ENCODE results near the gene FGD6.

The FGD6 gene

DNA sequence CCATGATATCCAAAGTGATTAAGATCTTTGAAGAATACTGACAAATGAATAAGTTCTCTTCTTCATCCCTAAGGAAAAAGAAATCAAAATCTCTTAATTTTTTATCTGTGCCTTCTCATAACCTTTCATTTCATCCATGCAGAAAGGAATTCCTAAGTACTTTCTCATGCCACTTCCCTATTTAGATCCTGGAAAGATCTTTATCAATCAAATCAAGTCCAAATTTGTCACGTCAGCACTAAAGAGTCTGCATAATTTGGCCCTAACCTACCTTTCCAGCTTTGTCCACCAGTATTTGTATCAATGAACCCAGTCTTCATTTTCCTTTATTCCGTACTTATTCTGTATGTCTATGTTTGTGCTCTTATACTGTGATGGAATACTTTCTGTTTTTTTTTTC lies 41.5 kb upstream of the FGD6 start:
- no peak for DNase-seq (ENCODE audit: low read depth, low spot score)
- H3K4me3 ChIP-seq (ENCODE audit: low read depth, low read length), result no peak overlapping the region
- CTCF ChIA-PET, result no interaction called here
- TF ChIP-seq, protein P1, sequence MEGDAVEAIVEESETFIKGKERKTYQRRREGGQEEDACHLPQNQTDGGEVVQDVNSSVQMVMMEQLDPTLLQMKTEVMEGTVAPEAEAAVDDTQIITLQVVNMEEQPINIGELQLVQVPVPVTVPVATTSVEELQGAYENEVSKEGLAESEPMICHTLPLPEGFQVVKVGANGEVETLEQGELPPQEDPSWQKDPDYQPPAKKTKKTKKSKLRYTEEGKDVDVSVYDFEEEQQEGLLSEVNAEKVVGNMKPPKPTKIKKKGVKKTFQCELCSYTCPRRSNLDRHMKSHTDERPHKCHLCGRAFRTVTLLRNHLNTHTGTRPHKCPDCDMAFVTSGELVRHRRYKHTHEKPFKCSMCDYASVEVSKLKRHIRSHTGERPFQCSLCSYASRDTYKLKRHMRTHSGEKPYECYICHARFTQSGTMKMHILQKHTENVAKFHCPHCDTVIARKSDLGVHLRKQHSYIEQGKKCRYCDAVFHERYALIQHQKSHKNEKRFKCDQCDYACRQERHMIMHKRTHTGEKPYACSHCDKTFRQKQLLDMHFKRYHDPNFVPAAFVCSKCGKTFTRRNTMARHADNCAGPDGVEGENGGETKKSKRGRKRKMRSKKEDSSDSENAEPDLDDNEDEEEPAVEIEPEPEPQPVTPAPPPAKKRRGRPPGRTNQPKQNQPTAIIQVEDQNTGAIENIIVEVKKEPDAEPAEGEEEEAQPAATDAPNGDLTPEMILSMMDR (IDR thresholded peaks at IDR 0.05; ENCODE audit: insufficient read depth, low read length, missing control alignments), result no peak
- POLR2A ChIA-PET, result no interaction called here

DNA sequence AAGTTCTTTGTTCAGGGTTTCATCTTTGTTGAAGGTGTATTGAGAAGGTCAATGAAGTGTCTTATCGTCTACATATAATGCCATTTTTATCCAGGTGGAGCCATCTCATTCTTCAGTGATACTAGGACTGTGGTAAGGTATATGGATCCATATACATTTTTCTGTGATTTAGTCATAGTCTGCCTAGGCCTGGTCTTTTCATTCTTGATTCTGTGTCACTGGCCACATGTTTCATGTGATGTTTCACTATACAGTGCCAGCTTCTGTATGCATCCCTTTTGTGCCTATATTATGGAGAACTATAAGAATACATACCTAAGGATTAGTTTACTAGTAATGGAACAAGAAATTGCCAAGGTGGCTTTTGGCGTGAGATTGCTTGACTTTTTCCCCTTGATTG lies 40.9 kb upstream of the FGD6 start:
- DNase-seq (ENCODE audit: low read depth, low spot score), result no peak
- POLR2A ChIA-PET, result no interaction called here
- TF ChIP-seq, protein P1 (IDR thresholded peaks at IDR 0.05; ENCODE audit: insufficient read depth, low read length, missing control alignments), result no peak
- CTCF ChIA-PET, result no interaction called here
- H3K4me3 ChIP-seq (ENCODE audit: low read depth, low read length), result no peak overlapping the region

DNA sequence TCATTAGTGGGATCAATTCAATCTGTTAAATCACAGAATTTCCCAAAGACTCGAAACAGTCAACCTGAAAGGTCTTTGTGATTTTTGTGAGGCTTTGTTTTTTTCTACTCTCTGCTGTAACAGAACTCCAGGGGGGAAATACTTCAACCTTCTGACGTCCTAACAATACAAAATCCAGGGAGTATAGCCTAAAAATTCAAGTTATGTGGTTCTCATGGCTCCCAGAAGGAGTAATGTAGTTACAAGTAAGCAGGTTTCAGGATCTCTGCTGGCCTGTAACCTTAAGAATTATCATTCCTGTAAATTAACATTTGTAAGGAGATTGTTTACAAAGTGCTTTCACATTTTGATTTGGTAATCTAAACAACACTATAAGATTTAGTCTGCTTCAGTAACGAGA lies 40.3 kb upstream of the FGD6 start:
- ChIA-PET POLR2A (no interaction called here), CTCF (no interaction called here)
- DNase-seq (ENCODE audit: low read depth, low spot score), result no peak
- no peak overlapping the region for H3K4me3 ChIP-seq (ENCODE audit: low read depth, low read length)
- TF ChIP-seq, protein P1 (IDR thresholded peaks at IDR 0.05; ENCODE audit: insufficient read depth, low read length, missing control alignments), result no peak

DNA sequence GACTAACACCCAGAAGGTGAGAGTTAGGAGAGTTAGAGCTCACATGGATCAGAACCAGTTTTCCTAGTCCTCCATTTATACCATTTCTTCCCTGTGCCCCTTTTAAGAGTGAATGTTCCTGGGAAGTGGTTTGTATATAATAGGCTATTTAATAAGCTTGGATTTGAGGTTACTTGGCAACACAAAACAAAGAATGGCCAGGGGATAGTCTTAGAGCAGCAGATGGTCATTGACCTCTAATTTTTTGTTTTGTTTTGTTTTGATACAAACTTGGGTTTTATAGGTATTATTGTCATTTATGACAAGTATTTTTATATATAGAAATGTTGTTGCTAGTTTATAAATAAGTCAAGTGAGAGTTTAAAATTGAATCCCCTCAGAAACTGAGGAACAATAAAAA lies 36.1 kb upstream of the FGD6 start:
- TF ChIP-seq, protein P1 (IDR thresholded peaks at IDR 0.05; ENCODE audit: insufficient read depth, low read length, missing control alignments), result no peak
- ChIA-PET POLR2A (no interaction called here), CTCF (interaction anchor here (1.2 to 1.4 kb wide), 3 partner anchors 9 to 17 kb away, joined by 3 to 6 read pairs (median 5); no protein-coding TSS in a partner anchor)
- DNase-seq (ENCODE audit: low read depth, low spot score), result no peak
- no peak overlapping the region for H3K4me3 ChIP-seq (ENCODE audit: low read depth, low read length)

DNA sequence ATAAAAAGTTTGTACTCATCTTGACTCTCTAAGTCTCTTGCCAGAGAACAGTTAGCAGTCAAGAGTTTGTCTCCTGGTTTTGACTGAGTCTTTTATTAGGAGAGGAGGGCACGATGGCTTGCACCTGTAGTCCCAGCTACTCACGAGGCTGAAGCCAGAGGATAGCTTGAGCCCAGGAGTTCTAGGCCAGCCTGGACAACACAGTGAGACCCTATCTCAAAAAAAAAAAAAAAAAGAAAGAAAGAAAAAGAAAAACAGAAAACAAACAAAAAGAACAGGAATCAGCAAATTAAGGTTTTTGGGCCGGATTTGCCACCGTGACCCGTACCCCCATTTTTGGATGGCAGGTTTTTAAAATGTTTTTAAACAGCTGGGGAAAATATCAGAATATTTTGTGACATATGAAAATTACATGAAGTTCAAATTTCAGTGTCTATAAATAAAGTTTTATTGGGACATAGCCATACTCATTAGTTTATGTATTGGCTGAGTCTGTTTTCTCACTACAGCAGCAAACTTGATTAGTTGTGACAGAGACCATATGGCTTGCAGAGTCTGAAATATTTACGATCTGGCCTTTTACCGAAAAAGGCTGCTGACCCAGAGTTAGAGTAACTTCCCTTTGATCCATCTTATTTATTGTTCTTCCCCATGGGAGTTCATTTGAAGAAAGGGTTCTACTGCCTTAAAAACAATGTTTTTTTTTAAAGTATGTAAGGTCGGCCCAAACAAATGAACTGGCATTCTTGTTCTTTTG lies 31.5 kb upstream of the FGD6 start:
- ChIA-PET CTCF (no interaction called here), POLR2A (no interaction called here)
- no peak overlapping the region for H3K4me3 ChIP-seq (ENCODE audit: low read depth, low read length)
- TF ChIP-seq, protein P1 (IDR thresholded peaks at IDR 0.05; ENCODE audit: insufficient read depth, low read length, missing control alignments), result no peak
- no peak for DNase-seq (ENCODE audit: low read depth, low spot score)

DNA sequence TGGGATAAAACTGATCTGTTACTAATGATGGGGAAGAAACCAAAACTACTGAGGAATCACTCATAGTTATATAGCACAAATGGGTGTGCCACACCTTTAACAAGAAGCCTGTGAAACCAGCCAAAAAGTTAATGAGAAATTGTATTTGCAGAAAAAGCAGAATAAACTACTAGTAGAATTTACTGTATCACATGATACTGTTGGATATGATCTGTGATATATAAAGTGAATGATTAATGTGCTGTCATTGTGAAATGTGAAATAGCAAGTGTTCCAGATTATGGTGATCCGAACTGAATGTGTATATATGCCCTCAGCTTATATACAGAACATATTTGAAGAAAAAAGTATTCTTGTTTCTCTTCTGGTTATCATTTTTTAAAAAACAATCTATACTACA lies 30.8 kb upstream of the FGD6 start:
- TF ChIP-seq, protein P1 (IDR thresholded peaks at IDR 0.05; ENCODE audit: insufficient read depth, low read length, missing control alignments), result no peak
- POLR2A ChIA-PET, result no interaction called here
- CTCF ChIA-PET, result no interaction called here
- H3K4me3 ChIP-seq (ENCODE audit: low read depth, low read length), result no peak overlapping the region
- no peak for DNase-seq (ENCODE audit: low read depth, low spot score)
